Glomerular endothelial cell (primary cell): ENCODE measurements around the gene GPR156. TPM values are rescaled to one million over a fixed set of nuclear protein-coding genes. Genes with fewer than 3 reads are reported as not detected.
"Not testable (repeated sequence)": the region's sequence is repeated elsewhere in the genome, so short reads cannot be mapped to it uniquely, and the experiment has no call there.

Experiments used
- DNase-seq: peaks from one replicate; pipeline ENCODE4 v3.0.0-alpha.2; 2011; ENCODE audit warnings: low read depth, low spot score; ENCODE audit errors: extremely low read depth
- total RNA-seq: library from RNA; depleted of rRNA; stranded (reverse); fragments of >200 nt; gene quantifications from 2 replicates; pipeline ENCODE4 v1.2.3, GENCODE V29; 2015

GPR156 gene
- total RNA-seq: 0.76 TPM in 1 of 2 replicates, not detected in the other

DNA sequence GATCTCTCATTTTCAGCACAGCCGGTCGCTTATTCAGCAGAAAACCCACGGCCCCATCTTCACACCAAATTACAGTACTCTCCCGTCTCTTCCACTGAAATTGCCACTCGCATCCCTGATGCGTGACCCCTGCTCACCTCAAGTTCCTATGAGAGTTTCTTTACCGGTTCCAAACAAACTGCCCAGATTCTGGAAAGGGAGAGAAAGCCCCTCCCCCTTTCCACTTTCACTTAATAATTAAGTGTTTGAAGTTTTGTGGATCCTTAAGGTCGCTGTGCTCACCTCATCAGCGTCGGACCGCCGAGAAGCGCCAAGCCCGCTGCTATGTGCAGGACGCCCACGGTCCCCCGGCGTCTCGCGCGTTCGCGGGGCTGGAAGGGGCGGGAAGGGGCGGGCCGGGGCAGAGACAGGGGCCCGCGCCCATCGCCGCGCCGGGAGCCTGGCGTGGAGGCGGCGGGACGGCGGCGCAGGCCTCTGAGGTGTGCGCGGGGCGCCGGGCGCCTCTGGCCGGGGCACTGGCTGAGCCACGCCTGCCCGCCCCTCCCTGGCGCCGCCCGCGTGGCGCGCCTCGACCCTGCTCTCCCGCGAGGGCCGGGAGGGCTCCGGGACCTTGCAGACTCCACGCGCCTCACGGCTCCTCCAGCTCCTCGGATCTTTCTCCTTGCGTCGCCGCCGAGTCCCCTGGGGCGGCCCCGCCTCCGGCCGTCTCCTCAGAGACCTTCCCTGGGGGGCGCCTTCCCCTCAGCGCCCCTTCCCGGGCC, at the start of gene GPR156:
TSS of gene GPR156 (minus strand) at position 476 of the 761 bp plus-strand sequence. CDS start 41,124 bp downstream, outside the sequence.
- no peak for DNase-seq

DNA sequence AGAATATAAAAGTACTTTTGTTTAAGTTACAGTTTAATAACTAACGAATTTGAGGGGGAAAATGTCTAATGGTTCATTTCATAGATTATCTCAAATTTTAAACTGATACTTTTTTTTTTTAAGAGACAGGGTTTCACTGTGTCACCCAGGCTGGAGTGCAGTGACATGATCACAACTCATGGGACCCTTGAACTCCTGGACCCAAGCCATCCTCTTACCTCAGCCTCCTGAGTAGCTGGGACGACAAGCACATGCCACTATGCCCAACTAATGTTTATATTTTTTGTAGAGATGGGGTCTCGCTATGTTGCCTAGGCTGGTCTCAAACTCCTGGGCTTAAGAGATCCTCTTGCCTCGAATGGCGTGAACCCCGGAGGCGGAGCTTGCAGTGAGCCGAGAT, 47.6 kb upstream of the GPR156 start:
- no peak for DNase-seq

DNA sequence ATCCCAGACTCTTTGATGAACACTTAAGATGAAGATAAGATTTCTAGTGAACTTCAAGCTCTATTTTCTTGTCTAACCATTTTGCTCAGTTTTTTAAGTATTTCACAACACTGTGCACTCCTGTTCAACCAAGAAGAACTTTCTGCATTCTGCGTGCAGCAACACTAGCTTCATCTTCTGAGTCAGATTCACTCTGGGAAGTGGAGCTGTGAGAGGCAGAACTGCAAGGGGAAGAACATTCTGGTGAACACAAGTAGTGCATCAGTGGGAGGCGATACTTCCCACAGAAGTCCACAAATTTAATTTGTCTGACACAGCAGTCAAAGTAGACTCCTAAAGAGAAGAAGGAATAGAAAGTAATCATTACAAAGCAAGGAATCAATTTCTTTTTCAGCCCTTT, 46.1 kb upstream of the GPR156 start:
- DNase-seq: no peak

DNA sequence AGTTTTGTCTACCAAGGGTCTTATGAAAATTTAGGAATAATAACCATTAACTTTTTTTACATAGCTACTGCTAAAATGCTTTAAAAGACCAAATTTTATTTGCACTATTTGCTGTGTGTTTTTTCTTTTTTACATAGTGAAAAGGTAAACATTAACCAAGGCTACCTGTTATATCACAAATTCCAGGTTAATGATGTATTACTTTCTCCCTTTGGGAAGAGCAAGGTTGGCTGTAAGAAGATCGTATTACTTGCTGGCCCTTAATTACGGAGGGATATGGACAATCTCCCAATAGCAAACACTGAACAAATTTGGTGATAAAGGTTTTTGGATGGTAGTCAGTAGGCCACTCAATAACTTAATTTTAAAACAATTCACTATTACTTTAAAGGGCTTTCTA, 41.8 kb upstream of the GPR156 start:
- DNase-seq: no peak

DNA sequence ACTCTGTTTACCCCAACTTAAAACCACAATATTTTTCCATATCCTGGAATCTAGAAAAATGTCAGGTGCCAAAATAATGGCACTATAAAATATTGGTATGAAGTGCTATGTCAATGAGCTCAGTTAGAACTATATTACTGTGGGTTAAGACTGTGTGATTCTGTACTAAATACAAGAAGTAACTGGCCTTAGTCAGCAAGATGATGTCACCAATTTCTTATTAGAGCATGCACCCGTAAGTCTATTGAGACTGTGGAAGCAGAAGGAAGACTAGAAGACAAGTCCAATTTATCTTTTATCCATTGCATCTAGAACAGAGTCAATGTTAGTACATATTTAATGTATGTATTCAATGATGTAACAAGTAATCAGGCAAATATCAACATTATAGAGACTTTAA, 39.2 kb upstream of the GPR156 start:
- no peak for DNase-seq

DNA sequence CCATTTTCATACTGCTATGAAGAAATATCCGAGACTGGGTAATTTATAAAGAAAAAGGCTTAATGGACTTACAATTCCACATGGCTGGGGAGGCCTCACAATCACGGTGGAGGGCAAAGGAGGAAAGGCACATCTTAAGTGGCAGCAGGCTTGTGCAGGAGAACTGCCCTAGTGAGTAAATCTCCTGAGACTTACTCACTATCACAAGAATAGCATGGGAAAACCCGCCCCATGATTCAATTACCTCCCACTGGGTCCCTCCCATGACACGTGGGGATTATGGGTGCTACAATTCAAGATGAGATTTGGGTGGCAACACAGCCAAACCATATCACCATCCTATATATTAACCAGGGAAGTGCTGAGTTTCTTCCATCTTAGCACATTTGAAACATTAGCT, 38.7 kb upstream of the GPR156 start:
- DNase-seq: not testable (repeated sequence)

DNA sequence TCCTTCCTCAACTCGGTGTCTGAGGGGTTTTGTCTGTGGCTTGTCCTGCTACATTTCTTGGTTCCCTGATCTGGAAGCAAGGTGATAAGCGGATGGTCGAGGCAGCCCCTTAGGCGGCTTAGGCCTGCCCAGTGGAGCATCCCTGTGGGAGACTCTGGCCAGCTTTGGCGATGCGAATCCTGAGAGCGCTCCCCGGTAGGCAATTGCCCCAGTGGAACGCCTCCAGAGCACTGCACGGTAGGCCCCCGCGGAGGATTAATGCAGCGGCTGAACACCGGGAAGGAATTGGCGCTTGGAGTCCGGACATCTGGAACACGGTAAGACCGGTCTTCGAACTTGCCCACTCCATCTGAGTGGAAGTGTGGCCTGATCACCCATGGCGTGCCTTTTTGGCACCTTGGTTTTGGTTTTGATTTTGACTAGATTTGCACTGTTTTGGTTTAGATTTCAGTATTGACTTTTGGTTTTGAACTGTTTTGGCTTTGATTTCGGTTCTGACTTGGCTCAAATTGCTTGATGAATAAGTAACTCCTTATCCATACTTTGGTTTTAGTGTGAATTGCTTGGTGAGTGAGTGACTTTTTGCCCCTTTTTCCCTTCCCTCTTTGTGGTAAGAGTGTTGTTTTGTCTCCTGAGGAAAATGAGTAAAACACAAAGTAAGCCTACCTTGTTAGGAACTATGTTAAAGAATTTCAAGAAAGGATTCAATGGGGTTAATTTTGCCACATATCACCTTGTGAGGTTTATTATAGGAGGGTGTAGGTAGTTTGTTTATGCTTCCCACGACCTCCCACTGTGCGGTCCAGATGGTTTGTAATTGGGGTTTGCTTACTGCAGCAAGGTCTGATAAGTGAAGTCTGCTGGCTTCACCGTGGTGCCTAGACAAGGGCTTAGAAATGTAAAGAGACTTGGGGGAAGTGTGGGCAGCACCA, 27.1 kb upstream of the GPR156 start:
- no peak for DNase-seq

DNA sequence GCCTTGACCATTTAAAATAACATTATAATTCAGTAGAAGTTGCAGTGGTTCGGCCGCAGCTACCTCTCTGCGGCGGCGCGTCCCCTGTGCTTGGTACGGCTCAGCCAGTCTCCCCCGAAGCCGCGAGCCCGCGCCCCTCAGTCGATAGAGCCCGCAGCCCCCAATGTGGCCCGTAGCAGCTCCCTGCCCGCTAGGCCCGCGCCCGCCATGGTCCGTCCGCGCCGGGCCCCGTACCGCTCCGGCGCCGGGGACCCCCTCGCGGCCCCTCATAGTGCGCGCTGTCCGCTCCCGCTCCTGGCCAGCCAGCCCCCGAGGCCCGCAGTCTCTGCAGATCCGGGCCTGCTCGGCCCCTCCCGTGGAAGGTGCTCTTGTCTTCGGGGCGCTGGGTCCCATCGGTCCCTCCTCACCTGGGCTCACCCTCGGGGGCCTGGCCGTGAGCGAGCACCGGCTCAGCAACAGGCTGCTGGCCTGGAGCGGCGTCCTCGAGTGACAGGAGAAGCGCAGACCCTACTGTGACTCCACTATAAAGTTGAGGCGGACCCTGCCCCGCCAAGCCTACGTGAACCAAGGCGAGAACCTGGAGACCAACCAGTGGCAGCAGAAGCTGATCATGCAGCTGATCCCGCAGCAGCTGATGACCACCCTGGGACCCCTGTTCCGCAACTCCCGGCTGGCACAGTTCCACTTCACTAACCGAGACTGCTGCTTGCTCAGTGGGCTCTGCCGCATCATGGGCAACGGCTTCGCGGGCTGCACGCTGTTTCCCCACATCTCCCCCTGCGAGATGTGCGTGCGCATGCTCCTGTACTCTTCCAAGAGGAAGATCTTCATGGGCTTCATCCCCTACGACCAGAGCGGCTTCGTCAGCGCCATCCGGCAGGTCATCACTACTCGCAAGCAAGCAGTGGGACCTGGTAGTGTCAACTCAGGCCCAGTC, 21.8 kb upstream of the GPR156 start:
- DNase-seq: no peak

DNA sequence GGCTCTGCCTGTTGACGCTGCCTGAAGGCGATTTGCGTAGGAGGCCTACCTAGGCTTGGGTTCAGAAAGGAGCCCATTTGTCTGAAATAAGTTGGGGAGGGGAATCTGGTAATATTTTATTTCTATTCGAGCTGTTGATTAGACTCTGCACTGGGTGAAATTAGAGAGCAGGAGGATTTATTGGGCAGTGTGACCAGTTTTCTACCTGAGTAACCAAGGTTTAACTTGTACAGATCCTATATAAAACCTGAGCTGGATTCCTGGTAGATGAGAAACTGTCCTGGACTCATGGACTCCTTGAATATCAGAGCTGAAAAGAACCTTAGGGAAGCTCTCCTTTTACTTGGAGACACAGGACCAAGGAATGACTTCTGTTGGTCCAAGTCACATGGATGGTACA, 19.6 kb upstream of the GPR156 start:
- no peak for DNase-seq

DNA sequence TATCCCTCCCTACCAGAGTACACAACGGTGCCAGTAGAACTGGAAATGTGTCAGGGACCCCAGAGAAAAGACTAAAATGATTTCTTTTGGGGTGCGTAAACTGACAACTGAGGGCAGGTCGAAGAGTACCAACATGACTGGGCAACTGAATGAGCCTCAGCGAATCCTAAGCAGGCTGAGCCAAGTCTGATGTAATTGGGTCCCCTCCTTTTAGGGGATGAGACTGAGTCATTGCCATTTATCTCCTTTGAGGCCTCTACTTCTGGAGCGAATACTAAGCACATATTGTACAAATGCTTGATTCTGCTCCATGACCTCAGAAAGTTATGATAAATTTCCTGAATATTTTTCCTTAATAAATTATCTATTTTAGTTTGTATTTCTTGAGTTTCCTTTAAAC, 17.3 kb upstream of the GPR156 start:
- no peak for DNase-seq

DNA sequence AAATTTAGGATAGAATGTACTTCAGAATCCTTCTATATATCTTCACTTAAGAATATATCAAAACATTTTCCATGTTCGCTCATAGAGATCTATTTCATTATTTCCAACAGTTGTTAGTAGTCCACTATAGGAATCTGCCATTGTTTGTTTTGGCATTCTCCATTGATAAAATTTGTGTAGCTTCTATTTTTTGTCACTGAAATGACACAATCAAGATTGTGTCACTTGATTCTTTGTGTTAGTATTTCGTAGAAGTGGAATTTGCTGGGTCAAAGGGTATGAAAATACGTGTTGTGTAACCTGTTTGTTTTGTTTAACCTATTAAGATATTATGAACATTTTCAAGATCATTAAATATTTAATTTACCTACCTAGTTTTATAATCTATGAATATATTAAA, 15.9 kb upstream of the GPR156 start:
- no peak for DNase-seq

DNA sequence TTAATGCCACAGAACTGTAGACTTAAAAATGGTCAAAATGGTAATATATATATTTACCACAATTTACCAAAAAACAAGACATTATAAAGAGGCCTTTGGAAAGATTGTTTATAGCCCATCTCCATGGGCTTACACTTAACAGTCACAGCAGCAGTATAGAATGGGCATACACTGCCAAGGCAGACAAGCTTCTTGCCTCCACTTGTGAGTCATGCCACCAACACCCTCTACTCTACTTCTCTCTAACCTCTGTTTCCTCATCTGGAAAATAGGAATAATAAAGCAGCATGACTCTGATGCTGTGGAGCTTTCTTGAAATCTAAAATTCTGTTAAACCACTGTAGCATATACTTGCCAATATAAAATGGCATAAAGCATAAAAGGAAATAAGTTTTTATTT, 14.4 kb upstream of the GPR156 start:
- DNase-seq: no peak

DNA sequence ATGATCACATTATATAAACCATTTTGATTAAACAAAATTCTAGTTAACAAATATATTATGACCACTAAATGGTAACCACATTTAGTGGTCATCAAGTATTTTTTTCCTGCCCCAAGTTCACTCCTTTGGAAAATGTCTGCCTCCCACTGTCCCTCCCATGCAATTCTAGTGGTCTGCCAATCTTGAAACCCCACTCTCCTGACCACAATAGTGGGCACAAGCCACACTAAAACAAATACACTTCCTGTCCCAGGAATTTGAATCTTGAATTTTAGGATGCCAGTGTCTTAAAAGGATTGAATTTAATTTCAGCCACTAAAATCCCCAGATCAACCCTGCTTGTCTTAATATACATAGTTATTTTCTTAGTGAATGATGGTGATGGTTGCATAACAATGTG, 14.0 kb upstream of the GPR156 start:
- no peak for DNase-seq

DNA sequence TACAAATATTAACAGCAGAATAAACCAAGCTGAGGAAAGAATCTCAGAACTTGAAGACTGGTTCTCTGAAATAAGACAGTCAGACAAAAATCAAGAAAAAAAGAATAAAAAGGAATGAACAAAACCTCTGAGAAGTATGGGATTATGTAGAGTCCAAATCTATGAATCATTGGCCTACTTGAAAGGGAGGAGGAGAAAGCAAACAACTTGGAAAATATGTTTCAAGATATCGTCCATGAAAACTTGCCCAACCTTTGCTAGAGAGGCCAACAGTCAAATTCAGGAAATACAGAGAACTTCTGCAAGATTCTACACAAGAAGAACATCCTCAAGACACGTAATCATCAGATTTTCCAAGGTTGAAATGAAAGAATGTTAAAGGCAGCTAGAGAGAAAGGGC, 6.5 kb upstream of the GPR156 start:
- DNase-seq: not testable (repeated sequence)

DNA sequence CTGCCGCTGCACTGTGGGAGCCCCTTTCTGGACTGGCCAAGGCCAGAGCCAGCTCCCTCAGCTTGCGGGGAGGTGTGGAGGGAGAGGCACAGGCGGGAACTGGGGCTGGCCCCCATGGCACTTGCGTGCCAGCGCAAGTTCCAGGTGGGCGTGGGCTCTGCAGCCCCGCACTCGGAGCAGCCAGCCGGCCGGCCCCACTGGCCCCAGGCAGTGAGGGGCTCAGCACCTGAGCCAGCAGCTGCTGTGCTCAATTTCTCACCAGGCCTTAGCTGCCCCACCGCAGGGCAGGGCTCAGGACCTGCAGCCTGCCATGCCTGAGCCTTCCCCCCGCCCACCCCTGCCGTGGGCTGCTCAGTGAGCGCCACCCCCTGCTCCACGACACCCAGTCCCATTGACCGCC, 4.6 kb upstream of the GPR156 start:
- DNase-seq: no peak

DNA sequence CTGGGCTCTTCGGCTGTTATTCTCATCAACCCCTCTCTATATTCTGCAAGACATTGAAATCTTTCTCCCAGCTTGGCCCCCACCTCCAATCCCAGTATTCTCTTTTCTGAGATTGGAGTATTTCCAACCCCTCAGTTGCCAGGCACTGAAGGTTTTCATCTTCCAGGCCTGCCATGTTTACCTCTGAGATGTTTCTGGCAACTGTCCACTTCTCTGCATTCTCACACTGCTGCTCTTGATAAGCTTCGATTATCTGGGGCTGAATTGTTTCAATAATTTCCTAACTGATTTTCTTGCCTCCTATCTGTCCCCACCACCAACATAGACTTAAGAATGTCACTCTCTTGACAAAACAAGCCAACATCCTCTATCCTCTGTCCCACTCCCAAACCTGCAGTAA, 1.4 kb upstream of the GPR156 start:
- no peak for DNase-seq

DNA sequence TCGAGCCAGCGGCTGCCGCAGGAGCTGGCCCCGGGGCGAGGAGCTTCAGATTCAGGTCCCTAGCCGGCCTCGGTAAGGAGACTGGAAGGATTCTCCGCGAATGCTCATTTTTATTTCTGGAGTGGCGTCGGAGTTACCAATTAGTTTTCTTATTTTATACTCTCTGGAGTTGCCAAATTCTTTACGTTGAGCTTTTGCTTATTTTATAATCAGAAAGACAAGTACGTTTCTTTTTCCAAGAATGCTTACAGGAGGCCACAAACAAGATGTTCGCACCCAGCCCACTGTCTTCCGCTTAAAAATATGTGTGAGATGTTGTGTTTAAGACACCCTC, 453 bp upstream of the GPR156 start:
- DNase-seq: no peak

DNA sequence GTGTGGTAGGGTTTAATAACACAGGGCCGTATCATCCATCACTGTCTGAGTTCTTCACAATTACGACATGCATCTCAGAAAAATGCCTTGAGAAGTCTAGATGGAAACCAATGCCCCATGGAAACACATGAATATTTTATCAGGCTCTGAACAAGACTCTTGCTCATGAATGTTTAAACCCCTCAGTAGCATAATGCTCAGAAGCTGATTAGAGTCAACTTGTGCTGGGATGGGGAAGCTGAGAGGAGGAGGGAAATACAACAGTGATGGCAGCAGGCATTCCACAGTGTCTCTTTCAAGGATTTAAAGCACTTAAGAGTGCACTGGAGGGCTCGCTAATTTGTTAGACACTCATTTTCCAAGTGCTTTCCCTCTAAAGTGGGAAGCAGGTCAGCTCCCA, 3.8 kb downstream of the GPR156 start:
- DNase-seq: no peak

DNA sequence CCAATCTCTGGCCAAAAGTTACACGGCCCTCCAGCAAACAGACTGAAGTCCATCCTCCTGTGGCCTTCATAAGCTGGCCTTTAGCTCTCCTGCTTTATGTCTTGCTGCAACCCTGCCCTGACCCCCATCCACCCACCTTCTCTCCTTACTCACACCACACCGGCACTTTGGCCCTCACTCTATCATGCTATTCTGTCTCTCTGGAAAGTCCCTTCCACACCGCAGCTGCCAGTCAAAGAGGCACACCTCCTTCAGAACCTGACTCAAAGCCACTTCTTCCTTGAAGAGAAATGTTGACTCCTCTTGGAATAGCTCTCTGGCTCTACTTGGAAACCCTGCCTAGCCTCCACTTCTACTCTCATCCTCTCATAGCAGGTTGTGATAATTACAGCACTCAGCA, 4.5 kb downstream of the GPR156 start:
- no peak for DNase-seq

DNA sequence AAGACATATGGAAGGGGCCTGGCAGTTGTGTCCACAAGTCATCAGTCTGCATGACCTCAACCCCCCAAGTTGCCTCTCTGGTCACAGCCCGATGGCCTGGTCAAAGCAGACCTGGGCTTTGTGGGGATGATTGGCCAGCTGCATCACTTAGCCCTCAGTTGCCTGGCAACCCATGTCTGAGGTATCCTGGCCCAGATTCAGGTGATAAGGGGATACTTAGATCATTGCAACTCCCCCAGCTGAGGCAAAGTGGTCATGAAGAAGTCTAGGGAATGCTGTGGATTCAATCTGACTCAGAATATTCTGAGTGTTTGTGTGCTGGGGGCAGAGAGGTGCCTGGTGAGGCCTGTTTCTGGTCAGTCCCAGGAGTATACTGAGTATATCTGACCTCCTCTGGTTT, 5.0 kb downstream of the GPR156 start:
- no peak for DNase-seq

DNA sequence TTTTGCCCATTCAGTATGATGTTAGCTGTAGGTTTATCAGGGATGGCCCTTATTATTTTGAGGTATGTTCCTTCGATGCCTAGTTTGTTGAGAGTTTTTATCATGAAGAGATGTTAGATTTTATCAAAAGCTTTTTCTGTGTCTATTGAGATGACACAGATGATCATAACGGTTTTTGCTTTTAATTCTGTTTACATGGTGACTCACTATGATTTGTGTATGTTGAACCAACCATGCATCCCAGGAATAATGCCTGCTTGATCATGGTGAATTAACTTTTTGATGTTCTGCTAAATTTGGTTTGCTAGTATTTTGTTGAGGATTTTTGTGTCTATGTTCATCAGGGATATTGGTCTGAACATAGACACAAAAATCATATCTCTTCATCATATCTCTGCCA, 8.3 kb downstream of the GPR156 start:
- no peak for DNase-seq
